Natural killer cell (primary cell): ENCODE data around the gene HPSE. TPM values are rescaled to one million over a fixed set of nuclear protein-coding genes. Genes with fewer than 3 reads are reported as not detected.
"Not testable (repeated sequence)": the region's sequence is repeated elsewhere in the genome, so short reads cannot be mapped to it uniquely, and the experiment has no call there.

ENCODE experiments used
- ATAC-seq, 3 donors: fragments of 150-1000 bp in 2 of 3; fragments of 200-7000 bp in 1 of 3; cut with Tn5 transposase; 1 replicate in 1 of 3; 2 replicates in 2 of 3; pipeline ENCODE4 v1.10.0; 2021; ENCODE audit warnings: mild to moderate bottlenecking in 2 of 3, moderate library complexity in 2 of 3
- DNase-seq, 2 donors: peaks; one replicate each; pipeline versions ENCODE4 v3.0.0 to v3.0.0-alpha.2; 2013 to 2021; ENCODE audit warnings: mixed read lengths in 1 of 2
- H3K27ac ChIP-seq: one replicate; pipeline ENCODE4 v1.5.1; 2013; ENCODE audit warnings: mild to moderate bottlenecking, low read length
- H3K27me3 ChIP-seq: one replicate; pipeline ENCODE4 v1.6.1; 2013; ENCODE audit warnings: low read length; ENCODE audit not compliant: control insufficient read depth, insufficient read depth
- H3K36me3 ChIP-seq: one replicate; pipeline ENCODE4 v1.6.1; 2013; ENCODE audit warnings: low read length; ENCODE audit not compliant: control insufficient read depth, insufficient read depth
- H3K4me1 ChIP-seq: one replicate; pipeline ENCODE4 v1.6.1; 2013; ENCODE audit warnings: low read length; ENCODE audit not compliant: control insufficient read depth, insufficient read depth
- H3K4me3 ChIP-seq: one replicate; pipeline ENCODE4 v1.5.1; 2013; ENCODE audit warnings: low read length
- H3K9me3 ChIP-seq: one replicate; pipeline ENCODE4 v1.6.1; 2013; ENCODE audit warnings: low read length; ENCODE audit not compliant: control insufficient read depth, insufficient read depth
- H3K27ac Mint-ChIP-seq, 2 donors: one replicate each; pipeline ENCODE4 v1.8.0; 2022; ENCODE audit warnings: mild to moderate bottlenecking in 2 of 2, mixed read lengths in 2 of 2, moderate library complexity in 1 of 2
- H3K27me3 Mint-ChIP-seq, 2 donors: one replicate each; pipeline ENCODE4 v1.8.0; 2022; ENCODE audit warnings: low read depth in 2 of 2, mixed read lengths in 2 of 2
- H3K36me3 Mint-ChIP-seq: one replicate; pipeline ENCODE4 v1.8.0; 2022; ENCODE audit warnings: mixed read lengths
- H3K4me1 Mint-ChIP-seq, 2 donors: one replicate each; pipeline ENCODE4 v1.8.0; 2022; ENCODE audit warnings: mixed read lengths in 2 of 2
- H3K4me3 Mint-ChIP-seq: one replicate; pipeline ENCODE4 v1.8.0; 2022; ENCODE audit warnings: mild to moderate bottlenecking, moderate library complexity, mixed read lengths
- H3K9me3 Mint-ChIP-seq, 2 donors: one replicate each; pipeline ENCODE4 v1.8.0; 2022; ENCODE audit warnings: mixed read lengths in 2 of 2
- WGBS: methylation state at CpG from one replicate; pipeline ENCODE4 v1.1.7; 2013; ENCODE audit warnings: missing lambda C conversion rate; ENCODE audit not compliant: insufficient coverage; 5-methylcytosine and 5-hydroxymethylcytosine counted together
- intact Hi-C: fragments of 100-400 bp; cut with micrococcal nuclease; formaldehyde crosslinking; loops from one replicate; pipeline ENCODE4 v1.14.2; 2022
- total RNA-seq, 4 donors: library from RNA; stranded (reverse); fragments of 120-200 nt in 1 of 4; gene quantifications; one replicate each; pipeline versions ENCODE4 v1.2.3 to v1.2.4, GENCODE V29; 2013 to 2022
- TF ChIP-seq, protein P1 (sequence below): fragments of 200-600 bp; IDR thresholded peaks from one replicate; pipeline ENCODE4 v1.8.0; 2022; ENCODE audit warnings: antibody characterized with exemption

HPSE gene
- total RNA-seq, 3 donors from 2014 or later (not counting 1 experiment from before 2014, with no cell fraction given): 0.89 to 2.6 (median 1.5) TPM

DNA sequence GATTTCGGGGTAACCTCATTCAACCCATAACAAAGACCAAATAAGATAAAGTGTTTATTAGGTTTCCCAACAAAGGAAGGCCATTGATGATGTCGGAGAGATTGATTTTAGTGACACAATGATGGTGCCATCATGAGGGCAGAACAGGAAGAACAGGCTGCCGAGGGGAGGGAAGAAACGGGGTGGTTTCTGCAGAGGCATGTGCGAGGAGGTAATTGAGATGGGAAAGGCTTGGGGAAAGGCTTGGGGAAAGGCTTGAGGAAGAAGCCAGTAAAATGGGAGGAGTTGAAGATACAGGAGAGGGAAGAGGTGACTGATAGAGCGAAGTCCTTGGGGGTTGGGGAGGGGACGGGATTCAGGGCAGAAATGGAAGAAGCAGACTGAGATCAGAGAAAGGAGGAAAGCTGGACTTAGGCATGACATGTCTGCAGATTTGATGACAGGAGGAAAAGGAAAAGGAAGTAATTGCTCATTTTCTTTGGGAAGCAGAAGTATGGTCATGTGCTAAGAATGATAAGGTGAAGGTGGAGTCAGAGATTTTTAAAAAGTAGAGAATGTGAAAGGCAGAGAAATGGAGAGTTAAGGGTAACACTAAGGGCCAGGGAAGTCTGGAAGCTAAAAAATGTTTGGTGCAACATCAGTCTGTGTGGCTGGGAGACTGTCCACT, 6.0 kb downstream of the HPSE start:
- H3K9me3 ChIP-seq: no peaks in the 10 kb centered on the region
- DNase-seq (no peak), ATAC-seq (no peak)
- intact Hi-C loops: no loop called here
- H3K4me1 ChIP-seq: no peaks in the 10 kb centered on the region
- TF ChIP-seq, protein P1, sequence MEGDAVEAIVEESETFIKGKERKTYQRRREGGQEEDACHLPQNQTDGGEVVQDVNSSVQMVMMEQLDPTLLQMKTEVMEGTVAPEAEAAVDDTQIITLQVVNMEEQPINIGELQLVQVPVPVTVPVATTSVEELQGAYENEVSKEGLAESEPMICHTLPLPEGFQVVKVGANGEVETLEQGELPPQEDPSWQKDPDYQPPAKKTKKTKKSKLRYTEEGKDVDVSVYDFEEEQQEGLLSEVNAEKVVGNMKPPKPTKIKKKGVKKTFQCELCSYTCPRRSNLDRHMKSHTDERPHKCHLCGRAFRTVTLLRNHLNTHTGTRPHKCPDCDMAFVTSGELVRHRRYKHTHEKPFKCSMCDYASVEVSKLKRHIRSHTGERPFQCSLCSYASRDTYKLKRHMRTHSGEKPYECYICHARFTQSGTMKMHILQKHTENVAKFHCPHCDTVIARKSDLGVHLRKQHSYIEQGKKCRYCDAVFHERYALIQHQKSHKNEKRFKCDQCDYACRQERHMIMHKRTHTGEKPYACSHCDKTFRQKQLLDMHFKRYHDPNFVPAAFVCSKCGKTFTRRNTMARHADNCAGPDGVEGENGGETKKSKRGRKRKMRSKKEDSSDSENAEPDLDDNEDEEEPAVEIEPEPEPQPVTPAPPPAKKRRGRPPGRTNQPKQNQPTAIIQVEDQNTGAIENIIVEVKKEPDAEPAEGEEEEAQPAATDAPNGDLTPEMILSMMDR: no peak
- H3K27me3 Mint-ChIP-seq: peaks cover 7 to 15% of the 10 kb centered on the region in 2 donors
- H3K27ac ChIP-seq: no peak overlapping the region
- no peaks in the 10 kb centered on the region for H3K36me3 ChIP-seq
- no peak overlapping the region for H3K4me3 ChIP-seq
- no peaks in the 10 kb centered on the region for H3K27me3 ChIP-seq
- no peaks in the 10 kb centered on the region for H3K9me3 Mint-ChIP-seq
- 72% methylated on average over 6 of the region's 7 CpGs for WGBS
- H3K4me1 Mint-ChIP-seq: peaks cover 0 to 5% of the 10 kb centered on the region in 2 donors
- H3K27ac Mint-ChIP-seq: no peak overlapping the region
- no peak overlapping the region for H3K4me3 Mint-ChIP-seq
- H3K36me3 Mint-ChIP-seq: no peaks in the 10 kb centered on the region

- no peaks in the 10 kb centered on the region for H3K4me1 ChIP-seq
- intact Hi-C loops: no loop called here
- Mint-ChIP-seq H3K4me3 (no peak overlapping the region), H3K36me3 (no peaks in the 10 kb centered on the region), H3K27me3 (peaks cover 7 to 20% of the 10 kb centered on the region in 2 donors), H3K9me3 (no peaks in the 10 kb centered on the region), H3K27ac (no peak overlapping the region), H3K4me1 (peaks cover 0 to 5% of the 10 kb centered on the region in 2 donors)
- no peaks in the 10 kb centered on the region for H3K9me3 ChIP-seq
- WGBS: 91% methylated on average over 8 of the region's 8 CpGs
- no peak for ATAC-seq
- no peak overlapping the region for H3K4me3 ChIP-seq
- no peak for DNase-seq
- H3K36me3 ChIP-seq: no peaks in the 10 kb centered on the region
- no peak overlapping the region for H3K27ac ChIP-seq
- TF ChIP-seq, protein P1: no peak
- no peaks in the 10 kb centered on the region for H3K27me3 ChIP-seq
Observed at GRCh38 chr4:83326546-83326945, 8.1 kb downstream of the HPSE start.

DNA sequence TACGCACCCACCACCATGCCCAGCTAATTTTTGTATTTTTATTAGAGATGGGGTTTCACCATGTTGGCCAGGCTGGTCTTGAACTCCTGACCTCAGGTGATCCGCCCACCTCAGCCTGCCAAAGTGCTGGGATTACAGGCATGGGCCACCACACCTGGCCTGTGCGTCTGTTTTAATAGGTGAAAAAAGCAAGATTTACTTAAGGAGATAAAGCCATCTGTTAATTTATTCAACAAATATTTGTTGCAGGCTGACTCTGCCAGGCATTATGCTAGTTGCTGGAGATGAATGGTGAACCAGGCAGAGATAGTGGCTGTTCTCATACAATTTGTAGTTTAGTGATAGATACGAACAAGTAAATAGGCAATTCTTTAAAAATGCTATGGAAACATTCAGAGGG, 9.3 kb downstream of the HPSE start:
- 100% methylated on average over 4 of the region's 4 CpGs for WGBS
- ATAC-seq, H3K27me3 ChIP-seq, H3K36me3 Mint-ChIP-seq, H3K27ac ChIP-seq, H3K4me3 Mint-ChIP-seq, H3K9me3 ChIP-seq, H3K36me3 ChIP-seq, H3K4me3 ChIP-seq, DNase-seq, H3K9me3 Mint-ChIP-seq, intact Hi-C loops, H3K27ac Mint-ChIP-seq, H3K4me1 ChIP-seq: not testable (repeated sequence)
- H3K4me1 Mint-ChIP-seq: peaks cover 6 to 11% of the 10 kb centered on the region in 2 donors
- peaks cover 7 to 20% of the 10 kb centered on the region in 2 donors for H3K27me3 Mint-ChIP-seq

GRCh38 chr4:83323136-83323535, 11.5 kb downstream of the HPSE start:
- Histone ChIP-seq H3K4me3 (no peak overlapping the region), H3K27ac (no peak overlapping the region), H3K36me3 (peaks cover 3% of the 10 kb centered on the region), H3K27me3 (no peaks in the 10 kb centered on the region), H3K9me3 (no peaks in the 10 kb centered on the region), H3K4me1 (peaks cover 10% of the 10 kb centered on the region)
- no peak overlapping the region for H3K27ac Mint-ChIP-seq
- H3K27me3 Mint-ChIP-seq: peaks cover 7 to 14% of the 10 kb centered on the region in 2 donors
- WGBS: 96% methylated on average over 3 of the region's 3 CpGs
- ATAC-seq (no peak), DNase-seq (no peak)
- no peaks in the 10 kb centered on the region for H3K9me3 Mint-ChIP-seq
- intact Hi-C loops: no loop called here
- no peaks in the 10 kb centered on the region for H3K36me3 Mint-ChIP-seq
- H3K4me3 Mint-ChIP-seq: no peak overlapping the region
- TF ChIP-seq, protein P1: no peak
- peaks cover 6 to 7% of the 10 kb centered on the region in 2 donors for H3K4me1 Mint-ChIP-seq
